AG08396 (cell line): Measurements from ENCODE around the gene SYTL3.
A peak's percentile ranks its signal among the peaks of the same experiment; 100 is the strongest.
"Not testable (repeated sequence)": the region's sequence is repeated elsewhere in the genome, so short reads cannot be mapped to it uniquely, and the experiment has no call there.

Experiments used
- DNase-seq: peaks from one replicate; pipeline ENCODE4 v3.0.0; 2012; ENCODE audit warnings: low spot score, mixed read lengths

The SYTL3 gene

DNA sequence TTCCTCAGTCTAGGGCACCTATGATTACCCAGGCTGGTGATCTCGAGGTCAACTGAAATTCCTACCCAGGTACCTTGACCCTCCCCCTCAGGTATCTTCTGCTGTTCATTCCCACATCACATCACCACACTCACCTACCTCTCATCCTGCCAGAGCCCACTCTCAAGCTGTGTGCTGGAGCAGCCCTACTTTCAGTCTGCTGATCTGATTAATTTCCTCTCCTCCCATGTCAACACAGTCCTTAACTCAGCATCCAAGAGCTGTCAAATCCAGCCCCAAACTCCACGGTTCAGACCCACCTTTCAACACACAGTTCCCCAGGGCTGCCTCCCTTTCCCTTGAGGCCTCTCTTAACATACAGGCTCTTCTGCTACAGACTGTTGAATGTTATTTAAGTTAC lies 126.9 kb downstream of the SYTL3 start:
- no peak for DNase-seq

DNA sequence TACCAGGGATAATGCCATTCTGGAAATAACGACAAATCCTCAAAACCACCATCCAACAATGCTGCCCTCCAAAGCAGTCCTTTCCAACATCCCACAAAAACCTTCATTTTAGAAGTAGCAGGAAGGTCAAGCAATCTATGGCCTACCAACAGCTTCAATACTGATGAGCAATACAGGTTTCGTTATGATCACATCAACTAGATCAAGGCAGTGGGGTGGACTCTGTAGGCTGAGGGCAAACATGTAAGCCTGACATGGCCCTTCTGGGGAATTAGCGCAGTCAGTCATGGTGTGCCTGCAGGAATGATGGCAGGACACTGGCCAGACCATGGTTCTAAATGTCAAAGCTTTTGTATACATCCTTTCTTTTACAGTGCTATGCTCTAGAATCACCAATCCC lies 127.7 kb downstream of the SYTL3 start:
- no peak for DNase-seq

DNA sequence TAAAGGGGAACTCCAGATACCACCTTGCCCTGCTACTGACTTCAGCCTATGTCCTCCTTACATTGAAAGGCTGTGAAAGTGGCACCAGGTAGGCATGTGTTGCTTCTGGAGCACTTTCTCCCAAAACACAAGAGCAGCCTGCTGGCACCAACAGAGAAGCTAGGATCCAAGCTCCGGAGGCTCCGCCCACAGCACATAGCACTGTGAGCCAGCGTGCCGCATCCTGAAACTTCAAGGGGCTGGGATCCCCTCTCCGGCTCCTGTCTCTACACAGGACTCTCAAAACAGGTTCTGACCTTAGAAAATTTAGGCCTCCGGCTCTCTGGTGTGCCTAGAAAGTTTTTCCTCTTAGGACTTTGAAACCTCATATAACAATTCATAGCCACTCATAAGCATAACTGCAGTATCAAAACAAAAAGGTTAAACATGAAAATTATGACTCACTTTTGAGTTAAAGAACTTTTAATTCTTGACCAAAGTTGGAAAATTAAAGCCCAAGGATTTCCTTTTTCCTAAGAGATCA lies 128.2 kb downstream of the SYTL3 start:
- DNase-seq, result no peak

DNA sequence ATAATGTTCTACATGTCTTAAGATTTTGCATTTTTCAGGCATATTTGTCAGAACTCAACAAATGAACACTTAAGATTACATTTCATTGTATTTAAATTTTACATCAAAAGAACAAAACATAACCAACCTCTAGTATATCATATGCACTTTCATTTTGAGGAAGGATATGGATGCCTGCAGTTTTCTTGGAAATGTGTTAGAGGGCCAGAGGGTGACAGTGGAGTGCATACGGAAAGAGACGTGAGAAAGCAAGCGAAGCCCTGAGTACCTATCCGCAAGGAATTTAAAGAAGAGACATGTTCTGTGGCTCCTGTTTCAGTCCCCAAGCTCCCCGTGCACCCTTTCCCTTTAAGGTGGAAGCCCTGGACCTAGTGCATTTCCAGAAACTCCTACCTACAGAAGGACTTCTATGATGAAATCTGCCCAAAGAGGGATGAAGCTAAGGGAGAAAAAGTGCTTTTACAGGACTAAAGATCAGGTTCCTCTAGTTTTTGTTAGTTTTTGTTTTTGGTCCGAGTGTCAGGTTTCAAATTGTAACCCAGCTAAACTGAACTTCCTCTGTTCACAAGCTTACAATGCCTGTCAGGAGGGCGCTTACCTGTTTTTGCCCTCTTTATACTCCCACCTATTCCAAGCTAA lies 130.5 kb downstream of the SYTL3 start:
- DNase-seq, result no peak

DNA sequence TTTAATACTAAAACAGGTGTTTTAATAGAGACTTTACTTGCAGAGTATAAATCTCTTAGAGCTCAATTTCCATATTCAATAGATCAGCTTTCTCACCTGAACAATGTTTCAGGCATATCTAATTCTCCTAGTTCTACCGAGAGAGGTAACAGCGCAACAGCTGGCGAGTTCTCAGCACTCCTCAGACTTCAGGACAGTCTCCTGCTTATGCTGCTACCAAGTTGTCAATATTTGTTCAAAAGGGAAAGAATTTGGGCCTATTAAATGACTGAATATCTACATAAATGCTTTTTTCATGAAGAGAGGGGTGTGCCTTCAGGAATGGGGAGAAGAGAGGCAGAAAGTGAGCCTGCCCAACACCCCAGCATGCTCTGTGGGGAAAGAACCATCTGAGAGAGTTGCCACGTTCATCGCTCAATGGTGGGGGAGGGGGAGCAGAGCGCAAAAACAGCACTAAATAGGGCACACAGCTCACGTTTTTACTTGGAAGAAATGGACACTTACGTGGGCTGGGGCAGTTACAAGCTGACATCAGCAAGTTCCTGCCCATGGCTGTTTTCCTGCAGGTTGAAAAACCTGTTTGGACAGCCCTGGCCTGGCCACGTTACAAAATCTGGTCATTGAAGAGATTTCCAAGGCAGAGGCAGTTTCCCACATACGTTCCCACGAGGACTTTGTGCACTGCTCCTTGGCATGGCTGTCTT lies 131.3 kb downstream of the SYTL3 start:
- DNase-seq, result no peak

DNA sequence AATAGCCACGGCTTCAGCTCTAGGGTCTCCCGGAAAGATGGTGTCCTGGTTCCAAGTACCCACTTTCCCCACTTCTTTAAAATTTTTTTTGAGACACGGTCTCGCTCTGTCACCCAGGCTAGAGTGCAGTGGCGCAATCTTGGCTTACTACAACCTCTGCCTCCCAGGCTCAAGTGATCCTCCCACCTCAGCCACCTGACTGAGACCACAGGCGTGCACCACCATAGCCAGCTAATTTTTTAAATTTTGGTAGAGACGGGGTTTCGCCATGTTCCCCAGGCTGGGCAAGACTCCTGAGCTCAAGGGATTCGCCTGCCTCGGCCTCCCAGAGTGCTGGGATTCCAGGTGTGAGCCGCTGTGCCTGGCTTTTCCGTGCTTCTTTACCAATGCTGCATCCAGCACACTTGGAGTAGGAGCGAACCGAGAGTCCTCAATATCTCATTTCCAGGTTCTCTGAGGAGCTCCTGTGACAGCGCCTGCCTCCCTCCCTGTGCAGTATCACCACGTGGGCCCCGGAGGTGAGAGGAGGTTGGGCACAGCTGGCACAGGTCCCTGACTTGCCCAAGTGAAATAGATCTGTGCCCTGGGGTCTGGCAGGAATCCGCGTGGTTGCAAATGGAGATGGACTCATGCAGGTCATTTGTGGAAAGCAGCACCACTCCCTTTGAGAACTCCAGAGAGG lies 132.0 kb downstream of the SYTL3 start:
- DNase-seq, result no peak

DNA sequence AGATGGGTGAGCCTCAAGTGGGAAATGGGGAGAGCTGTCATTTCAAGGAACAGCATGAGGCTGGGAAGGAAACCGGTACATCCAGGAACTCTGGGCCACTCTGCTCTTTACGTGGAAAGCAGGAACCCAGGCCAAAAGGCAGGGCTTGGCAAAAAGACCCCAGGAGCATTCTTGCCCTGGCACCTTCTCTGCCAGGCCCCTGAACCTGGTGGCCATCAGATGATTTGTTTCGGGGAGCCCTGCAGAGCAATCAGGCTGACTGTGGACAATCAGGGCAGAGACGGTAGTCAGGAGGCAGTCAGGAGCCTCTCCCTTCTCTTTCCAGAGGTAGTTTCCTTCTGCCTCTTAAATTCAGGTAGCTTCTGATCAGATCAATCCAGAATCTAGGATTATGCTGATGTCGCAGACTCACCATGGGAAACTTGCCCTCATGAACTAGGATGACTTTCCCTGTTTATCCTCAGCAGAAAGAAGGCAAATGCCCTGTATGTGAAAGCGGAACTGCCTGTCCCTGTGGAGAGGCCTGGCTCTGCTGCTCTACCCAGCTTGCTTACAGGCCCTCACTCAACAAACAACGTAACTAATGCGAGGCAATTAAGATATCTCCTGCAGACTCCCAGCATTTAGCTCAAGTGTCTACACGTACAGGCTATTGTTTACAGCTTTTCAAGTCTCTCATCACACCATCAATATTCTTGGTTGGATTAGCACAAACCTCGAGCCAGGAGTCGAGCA lies 132.7 kb downstream of the SYTL3 start:
- DNase-seq, result no peak

DNA sequence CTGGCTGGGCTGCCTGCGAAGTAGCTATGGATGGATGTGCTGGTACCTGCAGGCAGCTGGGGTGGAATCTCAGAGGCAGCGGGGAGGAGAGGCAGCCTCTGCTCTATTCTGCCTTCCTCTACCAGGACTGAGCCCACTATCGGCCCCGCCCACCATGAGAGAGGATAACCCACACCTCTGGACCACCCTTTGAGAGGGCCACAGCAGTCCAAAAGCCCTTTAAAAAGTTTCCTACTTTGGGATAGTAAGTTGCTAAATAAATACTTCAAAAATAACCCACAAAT lies 133.3 kb downstream of the SYTL3 start:
- no peak for DNase-seq

DNA sequence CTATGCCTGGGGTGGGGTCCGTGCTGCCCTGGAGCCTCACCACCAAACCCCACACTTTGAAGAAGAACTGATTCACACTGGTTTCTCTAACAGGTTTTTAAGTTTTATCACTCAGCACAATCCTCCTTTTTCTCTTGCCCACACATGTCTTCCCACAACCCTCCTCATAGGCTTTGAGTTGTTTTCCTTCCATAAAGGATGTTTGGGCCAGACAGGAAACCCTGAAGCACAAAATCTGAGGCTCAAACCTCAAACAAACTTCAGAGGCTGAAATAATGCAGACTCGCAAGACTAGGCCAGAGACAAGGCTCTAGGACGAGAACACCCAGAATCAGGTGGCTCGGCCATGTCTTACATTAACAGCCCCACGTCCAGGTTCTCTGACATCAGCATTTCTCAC lies 134.0 kb downstream of the SYTL3 start:
- no peak for DNase-seq

DNA sequence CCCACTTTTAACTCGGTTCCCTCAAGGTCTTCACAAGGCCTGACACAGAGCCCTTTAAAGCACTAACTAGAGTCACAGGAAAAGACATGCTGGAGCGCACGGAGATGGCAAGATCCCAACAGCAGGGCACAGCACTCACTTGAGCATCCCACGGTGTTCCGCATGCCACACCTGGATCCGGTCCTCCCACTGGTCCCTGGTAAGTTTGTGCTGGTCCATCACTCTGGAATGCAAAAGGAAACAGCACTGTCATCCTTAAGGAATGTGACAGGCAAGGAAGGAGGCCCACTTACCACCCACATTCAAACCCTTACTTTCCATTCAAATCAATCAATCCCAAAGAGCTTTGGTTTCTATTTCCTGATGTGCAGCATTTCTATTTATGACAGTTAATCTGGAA lies 134.7 kb downstream of the SYTL3 start:
- peak; percentile 45 for DNase-seq

DNA sequence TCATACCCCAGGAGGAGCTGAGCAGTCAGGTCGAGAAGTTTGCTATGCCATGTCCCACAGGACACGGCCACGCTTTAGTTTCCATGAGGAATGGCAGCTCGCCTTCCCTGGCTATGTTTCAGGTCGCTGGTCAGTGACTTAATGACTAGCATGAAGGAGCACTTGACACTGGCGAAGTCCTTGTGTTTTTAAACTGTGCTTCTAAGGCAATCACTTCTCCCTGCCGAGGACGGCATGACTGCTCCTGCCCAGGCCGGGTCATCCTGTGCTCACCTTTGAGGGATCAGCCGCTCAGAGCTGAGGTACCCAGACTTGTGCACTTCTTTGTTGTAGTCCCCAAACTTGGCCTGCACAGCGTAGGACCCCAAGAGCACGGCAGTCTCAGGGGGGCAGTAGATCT lies 135.2 kb downstream of the SYTL3 start:
- no peak for DNase-seq

DNA sequence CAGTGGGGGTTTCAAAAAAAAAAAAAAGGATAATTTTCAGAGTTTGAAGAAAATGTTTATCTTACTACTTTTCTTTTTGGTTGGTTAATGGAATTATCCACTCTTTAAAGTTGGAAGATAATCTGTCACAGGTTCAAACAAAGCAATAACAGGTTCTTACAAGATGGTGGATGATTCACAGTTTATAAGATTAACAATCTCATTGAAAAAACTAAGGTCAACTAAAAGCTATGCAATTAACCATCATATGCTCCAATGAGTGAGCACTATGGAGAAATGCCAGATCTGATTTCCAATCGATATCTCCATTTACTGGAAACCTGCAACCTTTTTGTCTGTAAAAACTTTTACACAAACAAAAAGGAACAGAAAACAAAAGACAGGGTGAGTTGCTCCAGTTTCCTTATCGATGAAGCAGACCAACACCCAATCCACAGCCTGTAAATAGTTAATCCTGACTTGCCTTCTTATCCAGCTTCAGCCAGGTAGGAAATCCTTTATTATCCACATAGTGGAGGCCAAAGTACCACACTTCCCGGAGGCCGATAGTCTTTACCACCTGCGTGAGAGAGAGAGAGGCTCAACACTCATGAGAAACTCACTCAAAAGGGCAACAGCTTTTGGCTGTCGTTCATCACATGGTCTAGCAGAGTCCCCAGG lies 136.9 kb downstream of the SYTL3 start:
- DNase-seq, result no peak

DNA sequence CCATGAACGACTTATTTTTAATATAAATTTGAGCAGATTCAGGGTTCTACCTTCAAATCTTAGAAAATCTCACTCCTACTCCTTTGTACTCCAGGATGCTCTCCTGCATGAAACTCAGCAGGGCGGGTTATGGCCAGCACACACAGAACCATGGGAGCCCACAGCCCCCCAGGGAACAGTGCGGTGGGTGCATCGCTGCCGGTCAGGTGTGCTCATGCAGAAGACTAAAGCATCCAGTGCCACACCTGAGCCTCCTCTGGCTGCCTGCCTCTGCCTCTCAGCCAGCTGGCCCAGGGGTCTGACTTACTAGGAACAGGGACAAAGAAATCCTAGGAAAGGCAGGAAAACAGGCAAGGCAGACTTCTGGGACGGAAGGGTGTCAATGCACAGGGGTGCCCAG lies 137.5 kb downstream of the SYTL3 start:
- no peak for DNase-seq

DNA sequence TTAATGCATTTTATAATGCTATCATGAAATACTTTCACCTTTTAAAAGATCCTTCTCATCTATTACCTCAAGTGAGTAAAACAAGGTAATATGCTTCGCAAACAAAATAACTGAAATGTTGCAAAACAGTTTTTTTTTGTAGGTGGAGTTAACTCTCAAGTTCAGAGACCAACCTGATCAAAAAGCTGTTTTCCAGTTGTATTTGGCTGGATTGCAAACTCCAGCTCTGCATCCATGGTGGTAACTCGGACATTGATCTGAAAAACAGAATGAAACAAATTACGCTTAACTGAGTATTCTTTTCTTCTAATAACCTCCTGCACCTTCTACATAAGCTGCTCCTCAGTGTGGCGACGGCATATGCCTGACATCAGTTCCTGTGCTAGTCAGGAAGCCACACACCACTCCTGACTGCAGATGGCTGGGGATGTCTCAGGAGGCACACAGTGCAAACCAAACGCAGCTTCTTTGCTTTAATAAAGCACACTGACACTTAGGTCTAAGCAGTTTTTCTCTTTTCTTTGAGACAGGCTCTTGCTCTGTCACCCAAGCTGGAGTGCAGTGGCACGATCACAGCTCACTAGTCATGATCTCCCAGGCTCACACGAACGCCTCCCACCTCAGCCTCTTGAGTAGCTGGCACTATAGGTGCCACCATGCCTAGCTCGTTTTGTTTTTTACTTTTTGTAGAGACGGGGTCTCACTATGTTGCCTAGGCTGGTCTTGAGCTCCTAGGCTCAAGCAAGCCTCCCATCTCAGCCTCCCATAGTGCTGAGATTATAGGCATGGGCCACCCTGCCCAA lies 139.5 kb downstream of the SYTL3 start:
- DNase-seq, result no peak

DNA sequence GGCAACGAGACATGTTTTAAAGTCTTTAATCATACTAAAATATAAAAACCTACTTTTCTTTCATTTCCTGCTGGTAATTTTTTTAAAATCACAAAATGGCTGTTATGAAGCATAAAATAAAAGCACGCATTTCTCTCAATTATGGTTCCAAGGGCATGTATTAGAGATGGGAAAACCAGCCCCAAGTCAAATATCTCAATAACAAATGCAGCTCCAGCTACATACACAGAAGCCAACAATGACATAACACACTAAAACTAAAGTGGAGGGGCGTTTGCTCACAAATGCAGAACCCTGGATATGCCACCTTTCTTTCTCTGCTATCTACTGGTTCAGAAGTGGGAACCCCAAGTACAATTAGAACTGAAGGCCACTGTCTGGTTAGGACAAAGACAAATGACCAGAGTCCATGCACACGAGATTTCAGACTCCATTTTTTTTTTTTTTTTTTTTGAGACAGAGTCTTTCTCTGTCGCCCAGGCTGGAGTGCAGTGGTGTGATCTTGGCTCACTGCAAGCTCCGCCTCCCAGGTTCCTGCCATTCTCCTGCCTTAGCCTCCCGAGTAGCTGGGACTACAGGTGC lies 141.5 kb downstream of the SYTL3 start:
- no peak for DNase-seq

DNA sequence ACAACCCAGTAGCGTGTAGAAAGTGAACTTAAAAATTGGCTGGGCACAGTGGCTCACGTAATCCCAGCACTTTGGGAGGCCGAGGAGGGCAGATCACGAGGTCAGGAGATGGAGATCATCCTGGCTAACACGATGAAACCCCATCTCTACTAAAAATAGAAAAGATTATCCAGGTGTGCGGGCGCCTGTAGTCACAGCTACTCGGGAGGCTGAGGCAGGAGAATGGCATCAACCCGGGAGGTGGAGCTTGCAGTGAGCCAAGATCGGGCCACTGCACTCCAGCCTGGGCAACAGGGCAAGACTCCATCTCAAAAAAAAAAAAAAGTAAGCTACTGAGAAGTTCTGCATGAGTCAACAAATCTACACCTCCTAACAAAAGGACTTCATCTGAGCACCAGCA lies 142.7 kb downstream of the SYTL3 start:
- DNase-seq, result not testable (repeated sequence)

DNA sequence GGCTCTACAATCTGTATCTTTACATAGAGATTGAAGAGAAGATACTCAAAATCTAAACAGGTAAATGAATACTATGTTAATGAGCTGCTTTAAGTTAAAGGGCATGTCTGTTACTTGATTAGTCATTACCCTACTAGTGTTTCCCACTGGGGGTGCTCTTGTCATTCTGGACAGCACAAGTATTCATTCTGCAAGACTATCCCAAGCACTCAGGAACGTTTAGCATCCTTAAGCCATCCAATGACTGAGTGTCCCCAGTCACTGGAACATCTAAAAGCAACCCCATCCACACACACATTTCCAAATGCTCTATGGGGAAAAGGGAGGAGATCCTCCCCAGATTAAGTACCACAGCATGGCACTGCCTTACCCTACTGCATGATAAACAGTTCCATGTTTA lies 143.6 kb downstream of the SYTL3 start:
- peak; percentile 59 for DNase-seq

DNA sequence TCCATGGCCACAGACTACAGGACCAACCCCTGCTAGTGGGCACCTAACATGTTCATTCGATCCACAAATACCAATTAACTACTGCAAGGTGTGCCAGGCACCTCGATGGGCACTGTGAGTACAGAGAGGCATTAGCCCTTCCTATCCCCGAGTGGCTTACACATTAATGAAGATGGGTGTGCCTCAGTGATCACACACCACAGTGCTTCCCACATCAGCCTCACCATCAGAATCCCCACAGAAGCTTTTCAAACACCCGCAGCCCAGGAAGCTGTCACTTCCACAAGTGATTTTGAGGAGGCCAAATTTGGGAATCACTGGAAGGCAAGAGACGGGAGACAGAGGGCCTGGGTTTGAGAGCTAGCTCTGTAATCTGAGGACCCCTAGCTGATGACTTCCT lies 145.7 kb downstream of the SYTL3 start:
- no peak for DNase-seq

DNA sequence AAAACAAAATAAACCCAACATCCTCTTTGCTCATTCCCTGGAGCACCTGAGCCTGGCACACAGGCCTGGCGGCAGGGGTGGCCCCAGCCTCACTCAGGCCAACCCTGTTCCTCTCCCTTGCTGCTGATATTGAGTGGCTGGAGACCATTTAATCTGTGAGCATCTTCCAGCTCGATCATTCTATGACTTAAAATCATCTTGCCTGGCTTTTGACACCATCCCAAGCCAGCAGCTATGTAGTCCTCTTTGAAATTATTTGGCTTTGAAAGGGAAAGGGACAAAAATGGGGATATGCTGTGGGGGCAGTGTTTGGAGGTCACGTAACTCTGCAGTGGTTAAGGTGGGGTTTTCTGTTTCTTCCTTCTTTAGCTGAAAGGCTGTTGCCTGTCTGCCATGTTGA lies 146.5 kb downstream of the SYTL3 start:
- DNase-seq, result no peak

DNA sequence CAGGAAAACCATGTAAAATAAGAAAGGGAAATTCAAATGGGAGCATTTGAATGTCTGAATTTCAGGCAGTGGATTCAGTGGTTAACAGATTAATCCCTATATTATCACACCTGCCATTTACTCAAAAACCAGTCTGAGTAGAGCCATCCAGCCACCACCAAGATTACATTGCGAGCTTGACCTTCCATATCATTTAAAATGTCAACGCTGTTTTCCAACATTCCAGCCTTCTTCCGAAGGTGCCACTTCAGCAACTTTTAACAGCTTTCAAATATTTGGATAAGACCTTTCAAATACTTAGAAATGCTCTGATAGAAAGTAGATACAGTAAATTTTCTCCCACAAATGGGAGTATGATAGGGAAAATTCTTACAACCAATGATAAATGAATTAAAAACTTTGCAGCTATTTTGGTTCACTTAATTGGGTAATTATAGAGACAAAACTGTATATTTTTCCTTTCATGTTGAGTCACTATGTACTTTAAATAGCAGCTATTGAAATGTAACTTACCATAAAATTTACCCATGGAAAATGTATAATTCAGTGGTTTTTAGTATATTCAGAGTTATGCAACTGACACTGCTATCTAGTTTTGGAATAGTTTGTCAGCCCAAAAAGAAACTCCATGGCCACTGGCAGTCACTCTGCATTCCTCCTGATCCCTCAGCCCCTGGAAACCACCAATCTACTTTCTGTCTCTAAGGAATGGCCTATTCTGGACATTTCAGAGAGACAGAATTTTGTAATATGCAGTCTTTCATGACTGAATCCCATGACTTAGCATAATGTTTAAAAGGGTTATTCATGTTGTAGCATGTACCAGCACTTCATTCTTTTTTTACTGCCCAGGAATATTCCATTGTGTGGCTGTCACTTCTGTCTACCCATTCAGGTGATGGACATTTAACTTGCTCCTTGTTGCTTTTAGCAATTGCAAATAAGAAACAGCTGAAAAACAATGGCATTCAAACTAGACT lies 147.8 kb downstream of the SYTL3 start:
- DNase-seq, result peak; percentile 56
